GM18505 (cell line): Measurements from ENCODE around the gene GARNL3.

Source experiments
- ATAC-seq: cut with Tn5 transposase; IDR thresholded peaks from one replicate; pipeline ENCODE4 v1.9.1; 2021; ENCODE audit not compliant: unreplicated experiment
- POLR2A ChIP-seq: IDR thresholded peaks from 4 replicates; pipeline ENCODE4 v1.6.1; 2011; ENCODE audit warnings: borderline replicate concordance; ENCODE audit not compliant: insufficient read depth, insufficient read length; ENCODE audit errors: extremely low read depth

Gene GARNL3

DNA sequence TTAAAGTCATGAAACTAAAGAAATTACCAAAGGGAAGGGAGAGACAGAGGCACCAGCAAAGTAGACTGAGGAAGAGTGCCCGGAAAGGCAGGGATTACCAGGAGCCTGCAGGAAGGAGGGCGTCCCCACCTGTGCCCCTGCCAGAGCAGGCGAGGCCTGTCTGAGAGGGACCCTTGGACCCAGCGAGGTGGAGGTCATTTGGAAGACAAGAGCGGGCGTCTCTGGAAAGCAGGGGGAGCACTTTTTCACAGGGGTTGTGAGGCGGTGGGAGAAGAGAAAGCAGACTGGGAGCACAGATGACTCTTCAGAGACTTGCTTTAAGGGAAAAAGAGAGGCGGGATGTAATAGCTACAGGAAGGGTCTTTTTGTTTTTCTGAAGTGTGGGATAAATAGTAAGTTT is 104.9 kb downstream of the GARNL3 start:
- no peak for TF ChIP-seq POLR2A
- ATAC-seq: no peak

DNA sequence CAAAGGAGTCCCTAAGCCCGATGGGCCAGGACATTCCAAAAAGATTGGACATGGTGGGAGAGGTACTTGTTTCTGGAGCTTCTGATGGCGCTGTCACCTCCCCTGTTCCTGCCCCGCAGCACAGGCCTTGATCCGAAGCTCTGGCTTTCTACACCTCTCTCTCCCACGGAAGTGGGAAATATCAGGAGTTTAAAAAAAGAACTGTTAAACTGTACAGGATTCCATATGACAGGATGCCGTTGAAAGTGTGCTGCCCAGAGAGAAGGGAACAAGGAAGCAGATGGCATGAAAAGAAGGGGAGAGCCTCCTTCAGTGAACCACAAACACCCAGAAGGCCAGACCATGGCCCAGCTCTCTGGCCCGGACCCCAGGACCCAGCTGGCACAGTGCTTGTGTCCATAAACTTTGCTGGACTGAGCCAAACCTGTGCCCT is 105.6 kb downstream of the GARNL3 start:
- ATAC-seq: no peak
- no peak for TF ChIP-seq POLR2A

DNA sequence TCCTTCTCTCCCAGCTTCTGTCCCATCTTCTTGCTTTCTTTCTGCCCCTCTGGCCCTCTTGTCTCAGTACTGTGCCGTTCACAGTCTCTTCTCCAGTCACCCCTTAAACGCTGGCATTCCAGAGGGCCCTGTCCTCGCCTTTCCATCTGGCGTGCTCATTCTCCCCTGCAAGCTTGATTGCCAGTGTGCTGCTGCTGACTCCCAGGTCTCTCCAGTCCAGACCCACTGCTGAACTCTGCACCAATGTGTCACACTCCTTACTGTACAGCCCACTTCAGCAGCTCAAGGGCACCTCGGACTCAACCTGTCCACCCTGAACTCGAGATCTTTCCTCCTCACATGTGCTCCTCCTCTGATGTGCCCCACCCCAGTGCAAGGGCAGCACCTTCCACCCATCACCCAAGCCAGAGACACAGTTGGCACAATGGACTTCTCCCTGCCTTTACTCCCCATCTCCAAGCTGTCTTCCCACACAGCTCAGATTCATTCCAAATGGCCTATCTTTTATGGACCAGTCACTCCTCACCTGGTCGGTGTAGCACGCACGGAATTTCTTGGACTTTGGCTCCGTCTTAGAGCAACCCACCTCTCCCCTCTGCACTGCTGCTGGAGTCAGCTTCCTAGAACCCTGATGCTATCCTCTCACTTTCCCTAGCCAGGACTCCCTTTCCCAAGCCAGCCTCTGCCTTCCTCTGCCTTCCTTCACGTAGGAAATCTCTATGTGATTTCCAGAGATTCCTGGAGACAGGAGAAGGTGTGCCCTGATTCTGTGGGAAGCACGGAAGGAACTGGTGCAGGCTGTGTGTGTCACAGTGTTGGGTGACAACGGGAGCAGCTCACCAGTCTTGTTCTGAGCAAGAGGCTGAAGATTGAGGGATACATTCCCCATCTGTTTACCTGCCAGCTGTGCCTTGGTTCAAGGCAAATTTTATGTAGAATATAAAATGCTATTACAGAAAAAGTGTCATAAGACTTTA is 106.4 kb downstream of the GARNL3 start:
- TF ChIP-seq POLR2A: no peak
- ATAC-seq: no peak

DNA sequence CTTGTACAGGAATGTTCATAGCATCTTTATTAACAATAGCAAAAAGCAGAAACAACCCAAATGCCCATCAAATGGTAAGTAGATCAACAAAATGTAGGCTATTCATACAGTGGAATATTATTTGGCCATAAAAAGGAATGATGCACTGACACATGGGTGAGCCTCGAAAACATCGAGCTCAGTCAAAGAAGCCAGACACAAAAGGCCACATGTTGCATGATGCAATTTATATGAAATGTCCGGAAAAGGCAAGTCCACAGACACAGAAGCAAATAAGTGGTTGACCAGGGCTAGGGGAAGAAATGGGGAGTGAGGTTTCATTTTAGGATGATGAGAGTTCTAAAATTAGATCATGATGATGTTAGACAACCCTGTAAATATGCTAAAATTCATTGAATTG is 115.9 kb downstream of the GARNL3 start:
- no peak for ATAC-seq
- TF ChIP-seq POLR2A: no peak

DNA sequence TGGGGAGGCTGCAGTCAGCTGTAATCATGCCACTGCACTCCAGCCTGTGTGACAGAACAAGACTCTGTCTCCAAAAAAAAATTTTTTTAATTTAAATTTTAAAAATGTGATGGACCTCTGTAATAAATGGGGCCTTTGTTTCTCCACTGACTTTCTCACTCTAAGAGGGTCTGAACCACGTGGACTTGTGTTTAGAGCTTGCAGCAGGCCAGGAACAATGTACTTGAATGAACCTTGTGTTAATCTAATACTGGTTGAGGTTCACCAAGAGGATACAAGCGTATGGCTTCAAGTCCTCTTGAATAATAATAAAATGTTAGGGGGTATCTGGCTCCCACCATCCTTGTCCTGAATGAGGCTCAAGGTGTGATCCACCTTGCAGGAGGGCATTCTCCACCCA is 118.0 kb downstream of the GARNL3 start:
- no peak for ATAC-seq
- TF ChIP-seq POLR2A: no peak

DNA sequence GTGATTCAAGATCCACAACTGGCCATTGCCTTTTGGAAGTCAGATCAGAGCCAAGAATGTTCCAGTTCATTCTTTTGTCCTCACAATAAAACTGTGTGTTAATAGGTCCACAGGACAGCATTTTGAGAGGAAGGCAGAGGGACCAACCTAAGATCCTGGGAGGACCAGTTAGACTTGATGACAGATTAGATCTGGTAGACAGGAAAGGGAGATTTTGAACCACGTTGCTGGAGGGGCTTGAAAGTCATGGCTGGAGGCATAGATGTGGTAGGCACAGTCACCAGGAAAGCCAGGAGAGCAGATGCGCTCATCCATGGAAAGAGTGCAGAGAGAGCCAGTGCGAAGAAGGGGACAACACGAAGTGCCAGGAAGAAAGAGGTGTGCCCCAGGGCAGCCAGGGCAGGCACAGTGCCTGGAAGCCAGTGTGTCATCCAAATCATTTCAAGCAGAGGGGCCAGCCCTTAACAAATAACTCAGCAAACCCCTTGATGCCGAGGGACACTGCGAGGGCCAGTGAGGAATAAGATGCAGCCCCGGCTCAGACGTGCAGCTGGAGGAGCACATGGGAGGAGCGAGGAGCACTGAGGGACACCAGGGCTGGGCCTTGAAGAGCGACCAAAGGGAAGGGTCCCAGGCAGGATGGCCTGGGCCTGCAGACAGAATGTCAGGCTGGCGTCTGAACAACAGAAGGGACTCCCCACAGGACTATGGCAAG is 119.6 kb downstream of the GARNL3 start:
- ATAC-seq: no peak

DNA sequence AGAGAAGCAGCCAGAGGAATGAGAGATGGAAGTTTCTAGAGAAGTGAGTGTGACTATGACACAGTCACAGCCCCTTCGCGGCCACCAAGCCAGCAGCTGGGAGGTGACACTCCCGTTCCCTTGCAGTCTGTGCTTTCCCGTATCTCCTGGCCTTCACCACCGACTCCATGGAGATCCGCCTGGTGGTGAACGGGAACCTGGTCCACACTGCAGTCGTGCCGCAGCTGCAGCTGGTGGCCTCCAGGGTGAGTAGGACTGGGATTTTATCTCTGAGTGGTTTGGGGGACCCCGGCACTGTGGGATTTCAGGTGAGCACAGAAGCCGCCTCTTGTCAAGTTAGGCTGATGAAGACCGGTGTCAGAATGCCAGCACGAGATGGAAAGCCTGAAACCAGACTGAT is 120.3 kb downstream of the GARNL3 start:
- no peak for TF ChIP-seq POLR2A
- ATAC-seq: no peak

More for the DNA sequence above, 119.6 kb downstream of the GARNL3 start:
- TF ChIP-seq POLR2A: no peak

DNA sequence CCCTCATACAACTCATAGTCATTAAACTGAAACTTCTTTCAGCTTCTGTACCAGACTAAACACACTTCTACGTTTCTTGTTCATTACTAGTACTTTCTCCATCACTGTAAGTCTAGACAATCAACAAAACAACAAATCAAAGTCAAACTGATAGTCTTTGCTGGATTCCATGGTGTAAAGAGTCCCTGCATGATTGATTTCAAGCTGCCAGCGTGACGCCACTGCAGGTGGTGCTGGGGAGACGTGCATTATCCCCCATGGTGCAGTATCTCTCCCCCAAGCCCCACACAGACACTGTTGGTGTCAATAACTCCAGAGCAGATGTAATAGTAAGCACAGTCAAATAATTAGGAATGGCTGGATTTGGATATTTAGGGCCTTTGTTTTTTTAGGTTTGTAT is 121.7 kb downstream of the GARNL3 start:
- no peak for TF ChIP-seq POLR2A
- no peak for ATAC-seq

DNA sequence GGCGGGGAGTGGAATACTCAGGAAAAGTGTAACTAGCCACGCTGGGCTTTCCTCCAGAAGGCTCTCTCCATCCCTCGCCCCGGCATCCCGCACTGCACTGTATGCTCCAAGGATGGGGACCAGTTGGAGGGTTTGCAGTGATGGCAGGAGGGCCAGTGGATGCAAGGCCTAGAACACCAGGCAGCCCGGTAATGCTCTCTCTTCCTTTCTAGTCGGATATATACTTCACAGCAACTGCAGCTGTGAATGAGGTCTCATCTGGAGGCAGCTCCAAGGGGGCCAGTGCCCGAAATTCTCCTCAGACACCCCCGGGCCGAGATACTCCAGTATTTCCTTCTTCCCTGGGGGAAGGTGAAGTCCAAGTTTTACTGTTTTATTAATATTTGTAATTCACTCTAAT is 122.4 kb downstream of the GARNL3 start:
- no peak for ATAC-seq
- no peak for TF ChIP-seq POLR2A

DNA sequence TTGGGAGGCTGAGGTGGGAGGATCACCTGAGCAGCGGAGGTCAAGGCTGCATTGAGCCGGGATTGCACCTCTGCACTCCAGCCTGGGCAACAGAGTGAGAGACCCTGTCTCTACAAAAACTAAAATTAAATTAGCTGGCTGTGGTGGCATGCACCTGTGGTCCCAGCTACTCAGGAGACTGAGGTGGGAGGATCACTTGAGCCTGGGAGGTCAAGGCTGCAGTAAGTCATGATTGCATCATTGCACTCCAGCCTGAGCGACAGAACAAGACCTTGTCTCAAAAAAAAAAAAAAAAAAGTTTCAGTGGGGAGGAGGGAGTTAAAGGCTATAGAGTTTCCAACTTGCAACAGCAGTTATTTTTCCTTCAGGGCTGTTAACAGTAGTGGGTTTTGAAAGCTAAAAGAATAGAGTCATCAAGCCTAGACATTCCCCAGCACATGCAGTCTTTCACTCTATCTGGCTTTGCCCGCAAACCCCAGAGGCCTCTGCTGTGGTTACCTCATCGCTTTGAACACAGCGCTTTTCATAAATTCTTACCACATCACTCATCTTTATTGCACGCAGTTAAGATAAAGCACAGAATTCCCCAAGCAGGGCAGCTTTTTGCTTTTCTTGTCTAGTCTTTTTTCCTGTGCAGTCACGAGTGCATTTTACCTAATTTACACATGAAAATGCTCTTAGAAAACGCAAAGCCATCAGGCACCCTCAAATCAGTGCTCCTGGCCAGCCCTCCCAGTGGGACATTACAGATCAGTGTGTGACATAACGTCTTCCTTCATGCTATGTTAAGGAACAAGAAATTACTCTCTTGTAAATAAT is 123.7 kb downstream of the GARNL3 start:
- TF ChIP-seq POLR2A: no peak
- peak; percentile 87 for ATAC-seq

DNA sequence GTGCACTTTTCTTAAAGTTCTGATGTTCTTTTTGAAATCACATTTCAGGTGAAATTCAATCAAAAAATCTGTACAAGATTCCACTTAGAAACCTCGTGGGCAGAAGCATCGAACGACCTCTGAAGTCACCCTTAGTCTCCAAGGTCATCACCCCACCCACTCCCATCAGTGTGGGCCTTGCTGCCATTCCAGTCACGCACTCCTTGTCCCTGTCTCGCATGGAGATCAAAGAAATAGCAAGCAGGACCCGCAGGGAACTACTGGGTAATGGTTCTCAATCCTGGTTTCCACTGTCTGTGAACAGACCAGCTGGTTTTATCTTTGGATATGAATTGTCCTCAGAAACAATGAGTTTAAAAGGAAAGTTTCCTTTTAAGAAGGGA is 124.3 kb downstream of the GARNL3 start:
- no peak for ATAC-seq
- no peak for TF ChIP-seq POLR2A

DNA sequence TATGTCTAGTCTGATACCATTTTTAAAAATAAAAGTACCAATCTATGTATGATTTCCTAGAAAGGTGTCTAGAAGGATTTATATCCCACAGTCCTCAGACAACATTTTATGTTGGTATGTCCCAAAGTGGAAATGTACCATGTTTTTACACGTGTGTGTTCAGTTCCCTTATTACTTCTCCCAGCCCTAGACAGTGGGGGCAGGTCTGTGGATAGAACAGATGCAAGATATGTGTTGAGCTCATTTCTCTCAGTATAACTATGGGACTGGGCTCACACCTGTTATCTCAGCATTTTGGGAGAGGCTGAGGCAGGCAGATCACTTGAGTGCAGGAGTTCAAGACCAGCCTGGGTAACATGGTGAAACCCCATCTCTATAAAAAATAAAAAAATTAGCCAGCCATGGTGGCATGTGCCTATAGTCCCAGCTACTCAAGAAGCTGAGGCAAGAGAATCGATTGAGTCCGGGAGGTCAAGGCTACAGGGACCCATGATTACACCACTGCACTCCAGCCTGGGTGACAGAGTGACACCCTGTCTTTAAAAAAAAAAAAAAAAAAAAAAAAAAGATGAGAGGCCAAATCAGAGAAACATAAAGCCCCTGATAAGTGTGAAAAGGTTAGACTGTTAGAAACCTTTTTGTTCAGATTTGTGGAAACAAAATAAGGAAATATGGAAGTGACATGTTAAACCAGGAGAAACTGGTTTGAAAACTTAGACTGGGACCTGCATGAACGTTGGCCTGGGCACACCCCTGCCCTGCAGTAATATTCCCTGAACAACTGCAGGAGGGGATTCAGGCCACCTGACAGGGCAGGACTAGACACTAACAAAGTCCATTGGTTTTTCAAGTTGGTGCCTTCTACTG is 125.0 kb downstream of the GARNL3 start:
- TF ChIP-seq POLR2A: no peak
- no peak for ATAC-seq

DNA sequence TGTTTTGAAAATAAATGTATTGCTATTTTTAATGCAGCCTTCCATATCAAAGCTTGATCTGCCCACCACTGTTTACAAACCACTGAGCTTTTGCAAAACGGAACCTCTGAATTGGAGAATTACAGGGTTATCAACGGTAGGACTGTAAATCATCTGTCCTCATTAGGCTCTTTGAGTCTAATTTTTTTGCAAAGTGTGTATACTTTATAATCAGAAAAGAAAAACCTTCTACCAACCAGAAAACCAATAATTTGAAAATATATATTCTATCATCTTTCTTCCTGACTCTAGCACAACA is 125.6 kb downstream of the GARNL3 start:
- TF ChIP-seq POLR2A: no peak
- no peak for ATAC-seq

DNA sequence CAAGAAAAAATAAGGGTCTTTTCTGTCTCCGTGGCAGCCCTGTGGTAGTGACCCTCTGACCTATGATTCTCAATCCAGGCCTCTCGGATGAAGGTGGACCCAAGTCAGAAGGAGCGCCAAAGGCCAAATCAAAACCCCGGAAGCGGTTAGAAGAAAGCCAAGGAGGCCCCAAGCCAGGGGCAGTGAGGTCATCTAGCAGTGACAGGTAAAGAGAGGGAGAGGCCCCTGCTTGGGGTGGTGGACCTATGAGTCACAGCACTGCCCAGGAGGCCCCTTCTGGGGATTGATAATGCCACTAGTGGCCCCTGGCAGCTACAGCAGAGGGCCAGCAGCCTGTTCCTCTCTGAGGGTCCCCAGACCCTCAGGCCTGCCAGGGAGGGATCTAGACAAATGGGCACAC is 126.0 kb downstream of the GARNL3 start:
- no peak for ATAC-seq
- TF ChIP-seq POLR2A: no peak
